DOHH2 (cell line): ENCODE data around the gene DIS3L2.

Experiments
- H3F3A ChIP-seq: fragments of 200-600 bp; sonication (generic), shearing (Covaris generic); 2 replicates; pipeline ENCODE4 v1.6.0; 2016; ENCODE audit warnings: antibody characterized with exemption, mild to moderate bottlenecking; ENCODE audit not compliant: control insufficient read depth, insufficient read depth
- H3K27ac ChIP-seq: fragments of 200-600 bp; sonication (generic); 2 replicates; pipeline ENCODE4 v1.5.1; 2014; ENCODE audit warnings: low read depth, mild to moderate bottlenecking, low read length, moderate library complexity
- H3K27me3 ChIP-seq: fragments of 200-600 bp; sonication (generic); 2 replicates; pipeline ENCODE4 v1.6.1; 2014; ENCODE audit warnings: mild to moderate bottlenecking, low read length, mixed read lengths; ENCODE audit not compliant: control insufficient read depth
- H3K36me3 ChIP-seq: fragments of 200-600 bp; sonication (generic); 2 replicates; pipeline ENCODE4 v1.6.1; 2014; ENCODE audit warnings: mild to moderate bottlenecking, low read length, moderate library complexity, mixed read lengths; ENCODE audit not compliant: control insufficient read depth
- H3K4me1 ChIP-seq: fragments of 200-600 bp; sonication (generic); 2 replicates; pipeline ENCODE4 v1.6.1; 2014; ENCODE audit warnings: mild to moderate bottlenecking, low read length, mixed read lengths; ENCODE audit not compliant: control insufficient read depth
- H3K4me2 ChIP-seq: fragments of 200-600 bp; sonication (generic); 2 replicates; pipeline ENCODE4 v1.6.0; 2014; ENCODE audit warnings: mild to moderate bottlenecking, low read length, moderate library complexity
- H3K4me3 ChIP-seq: fragments of 200-600 bp; sonication (generic); 2 replicates; pipeline ENCODE4 v1.5.1; 2014; ENCODE audit warnings: mild to moderate bottlenecking, low read length, mixed read lengths
- H3K79me2 ChIP-seq: fragments of 200-600 bp; sonication (generic); 2 replicates; pipeline ENCODE4 v1.6.1; 2014; ENCODE audit warnings: mild to moderate bottlenecking, low read length, mixed read lengths; ENCODE audit not compliant: control insufficient read depth
- H3K9me2 ChIP-seq: fragments of 200-600 bp; sonication (generic); replicated peaks from 2 replicates; pipeline ENCODE4 v1.6.1; 2014; ENCODE audit warnings: mild to moderate bottlenecking, low read length, mixed read lengths; ENCODE audit not compliant: control insufficient read depth
- H3K9me3 ChIP-seq: fragments of 200-600 bp; sonication (generic); 2 replicates; pipeline ENCODE4 v1.6.1; 2014; ENCODE audit warnings: antibody characterized with exemption, low read length, mixed read lengths; ENCODE audit not compliant: control insufficient read depth, insufficient read depth
- H4K20me1 ChIP-seq: fragments of 200-600 bp; sonication (generic); 2 replicates; pipeline ENCODE4 v1.6.0; 2014; ENCODE audit warnings: low read depth, mild to moderate bottlenecking, antibody characterized with exemption, low read length, moderate library complexity; ENCODE audit not compliant: control insufficient read depth, insufficient read depth
- EZH2phosphoT487 ChIP-seq: fragments of 200-600 bp; sonication (generic); IDR thresholded peaks from 2 replicates; pipeline ENCODE4 v1.6.1; 2017; ENCODE audit warnings: borderline replicate concordance, mild to moderate bottlenecking, antibody characterized with exemption, low read length, moderate library complexity, mixed read lengths
- TF ChIP-seq, protein P1 (sequence below): fragments of 200-600 bp; sonication (generic); IDR thresholded peaks from one replicate; pipeline ENCODE4 v1.5.1; 2014; ENCODE audit warnings: antibody characterized with exemption, mild to moderate bottlenecking, low read depth, low read length; ENCODE audit not compliant: poor library complexity, severe bottlenecking

Gene DIS3L2

DNA sequence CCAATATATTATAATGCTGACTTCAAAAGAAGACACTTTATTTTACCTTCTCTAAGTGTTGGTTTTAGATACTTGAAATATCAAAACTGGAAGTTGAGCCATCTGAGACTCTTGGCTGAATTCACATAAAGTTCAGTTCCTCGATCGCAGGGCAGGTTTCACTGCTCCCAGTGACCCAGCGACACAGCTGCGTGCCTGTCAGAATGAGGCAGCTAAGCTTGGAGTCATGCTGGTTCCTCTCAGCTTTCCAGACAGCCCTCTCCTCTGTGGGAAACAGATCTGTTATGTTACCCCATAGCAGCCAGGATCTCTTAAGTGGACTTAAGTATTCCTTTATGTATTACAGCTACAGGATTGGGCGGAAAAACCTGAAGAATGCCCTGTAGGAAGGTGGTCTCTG lies 274.2 kb downstream of the DIS3L2 start:
- Histone ChIP-seq H3K4me1 (peaks cover 3% of the 10 kb centered on the region; the same call in 1 of the 2 replicates), H3K4me3 (no peak overlapping the region), H3K9me2 (no peaks in the 10 kb centered on the region), H4K20me1 (no peaks in the 10 kb centered on the region), H3K27me3 (no peaks in the 10 kb centered on the region), H3K36me3 (no peaks in the 10 kb centered on the region), H3F3A (no peaks in the 10 kb centered on the region), H3K9me3 (no peaks in the 10 kb centered on the region), H3K79me2 (no peaks in the 10 kb centered on the region), H3K27ac (no peak overlapping the region), H3K4me2 (no peak overlapping the region)
- no peak for TF ChIP-seq EZH2phosphoT487
- TF ChIP-seq, protein P1, sequence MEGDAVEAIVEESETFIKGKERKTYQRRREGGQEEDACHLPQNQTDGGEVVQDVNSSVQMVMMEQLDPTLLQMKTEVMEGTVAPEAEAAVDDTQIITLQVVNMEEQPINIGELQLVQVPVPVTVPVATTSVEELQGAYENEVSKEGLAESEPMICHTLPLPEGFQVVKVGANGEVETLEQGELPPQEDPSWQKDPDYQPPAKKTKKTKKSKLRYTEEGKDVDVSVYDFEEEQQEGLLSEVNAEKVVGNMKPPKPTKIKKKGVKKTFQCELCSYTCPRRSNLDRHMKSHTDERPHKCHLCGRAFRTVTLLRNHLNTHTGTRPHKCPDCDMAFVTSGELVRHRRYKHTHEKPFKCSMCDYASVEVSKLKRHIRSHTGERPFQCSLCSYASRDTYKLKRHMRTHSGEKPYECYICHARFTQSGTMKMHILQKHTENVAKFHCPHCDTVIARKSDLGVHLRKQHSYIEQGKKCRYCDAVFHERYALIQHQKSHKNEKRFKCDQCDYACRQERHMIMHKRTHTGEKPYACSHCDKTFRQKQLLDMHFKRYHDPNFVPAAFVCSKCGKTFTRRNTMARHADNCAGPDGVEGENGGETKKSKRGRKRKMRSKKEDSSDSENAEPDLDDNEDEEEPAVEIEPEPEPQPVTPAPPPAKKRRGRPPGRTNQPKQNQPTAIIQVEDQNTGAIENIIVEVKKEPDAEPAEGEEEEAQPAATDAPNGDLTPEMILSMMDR: no peak

GRCh38 chr2:232236200-232236599 lies 274.7 kb downstream of the DIS3L2 start:
- H3K9me2 ChIP-seq: no peaks in the 10 kb centered on the region
- no peaks in the 10 kb centered on the region for H3F3A ChIP-seq
- no peak overlapping the region for H3K27ac ChIP-seq
- no peak overlapping the region for H3K4me3 ChIP-seq
- H3K79me2 ChIP-seq: no peaks in the 10 kb centered on the region
- peaks cover 3% of the 10 kb centered on the region; the same call in 1 of the 2 replicates for H3K4me1 ChIP-seq
- no peaks in the 10 kb centered on the region for H3K9me3 ChIP-seq
- no peak for TF ChIP-seq EZH2phosphoT487
- TF ChIP-seq, protein P1: no peak
- no peaks in the 10 kb centered on the region for H3K27me3 ChIP-seq
- no peaks in the 10 kb centered on the region for H3K36me3 ChIP-seq
- no peak overlapping the region for H3K4me2 ChIP-seq
- H4K20me1 ChIP-seq: no peaks in the 10 kb centered on the region

DNA sequence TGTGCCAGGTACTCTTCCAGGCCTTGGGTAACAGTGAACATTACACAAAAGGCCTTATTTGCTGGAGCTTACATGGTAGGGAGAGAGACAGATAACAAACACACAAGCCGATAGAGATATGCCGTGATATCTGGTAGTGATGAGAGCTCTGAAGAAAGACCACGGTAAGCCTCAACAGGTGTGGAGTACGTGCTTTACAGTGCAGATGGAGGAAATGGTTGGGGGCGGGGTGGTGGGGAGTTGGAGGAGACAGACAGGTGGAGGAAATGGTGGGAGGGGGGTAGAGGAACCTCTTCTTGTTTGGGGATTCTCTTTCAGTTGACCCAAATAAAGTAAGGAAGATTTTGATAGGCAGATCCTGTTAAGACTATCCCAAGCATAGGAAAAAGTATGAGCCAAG lies 276.0 kb downstream of the DIS3L2 start:
- TF ChIP-seq, protein P1: no peak
- no peak for TF ChIP-seq EZH2phosphoT487
- no peak overlapping the region for H3K4me2 ChIP-seq

More for the DNA sequence above, 276.0 kb downstream of the DIS3L2 start:
- no peaks in the 10 kb centered on the region for H3K27me3 ChIP-seq
- H4K20me1 ChIP-seq: no peaks in the 10 kb centered on the region
- H3K79me2 ChIP-seq: no peaks in the 10 kb centered on the region
- H3K4me1 ChIP-seq: peaks cover 3% of the 10 kb centered on the region; the same call in 1 of the 2 replicates
- no peaks in the 10 kb centered on the region for H3F3A ChIP-seq
- no peak overlapping the region for H3K4me3 ChIP-seq
- no peaks in the 10 kb centered on the region for H3K36me3 ChIP-seq
- H3K9me2 ChIP-seq: no peaks in the 10 kb centered on the region
- no peak overlapping the region for H3K27ac ChIP-seq
- no peaks in the 10 kb centered on the region for H3K9me3 ChIP-seq
